Psoas muscle (tissue), 8 donors: ENCODE data around the gene RGS2. TPM values are rescaled to one million over a fixed set of nuclear protein-coding genes. Genes with fewer than 3 reads are reported as not detected.

Experiments
- ATAC-seq, 4 donors: fragments of 200-7000 bp; cut with Tn5 transposase; one replicate each; pipeline ENCODE4 v1.9.1; 2020; ENCODE audit warnings: moderate library complexity in 3 of 4, mild to moderate bottlenecking in 2 of 4
- DNase-seq, 2 donors: peaks; one replicate each; pipeline ENCODE4 v3.0.0-alpha.2; 2020
- H3K27ac ChIP-seq: fragments of 200-600 bp; one replicate; pipeline ENCODE4 v1.8.0; 2022
- H3K27me3 ChIP-seq, 3 donors: fragments of 200-600 bp in 1 of 3; one replicate each; pipeline versions ENCODE4 v1.6.1 to v1.8.0; 2013 to 2022; ENCODE audit warnings: low read length in 2 of 3, mild to moderate bottlenecking in 2 of 3, moderate library complexity in 1 of 3; ENCODE audit not compliant: insufficient read depth in 3 of 3
- H3K36me3 ChIP-seq, 2 donors: fragments of 200-600 bp in 1 of 2; one replicate each; pipeline versions ENCODE4 v1.6.1 to v1.8.0; 2013 to 2022; ENCODE audit warnings: low read depth in 1 of 2, mild to moderate bottlenecking in 1 of 2, moderate library complexity in 1 of 2; ENCODE audit not compliant: insufficient read depth in 1 of 2
- H3K4me1 ChIP-seq: fragments of 200-600 bp; one replicate; pipeline ENCODE4 v1.8.0; 2022
- H3K4me3 ChIP-seq: fragments of 200-600 bp; one replicate; pipeline ENCODE4 v1.8.0; 2022; ENCODE audit warnings: mild to moderate bottlenecking
- H3K9me3 ChIP-seq: fragments of 200-600 bp; one replicate; pipeline ENCODE4 v1.8.0; 2022
- CTCF ChIP-seq: fragments of 200-600 bp; IDR thresholded peaks from one replicate; pipeline ENCODE4 v1.8.0; 2022; ENCODE audit warnings: antibody characterized with exemption
- WGBS, 3 donors: extraction: QIAGEN DNeasy Blood & Tissue Kit; methylation state at CpG; one replicate each; pipeline versions ENCODE4 v1.1.6 to v1.1.7; 2013; 5-methylcytosine and 5-hydroxymethylcytosine counted together
- intact Hi-C, 2 donors: fragments of 100-400 bp; cut with DNase I; formaldehyde crosslinking; loops; one replicate each; pipeline versions ENCODE4 v1.11.0 to v1.14.2; 2022
- polyA plus RNA-seq, 3 donors: library from polyadenylated mRNA; stranded (reverse); fragments of 200-250 nt; gene quantifications; one replicate each; pipeline ENCODE4 v1.2.3, GENCODE V29; 2013
- total RNA-seq, 4 donors: library from RNA; stranded (reverse); fragmentation: NEBNext Ultra II Directional in 2 of 4; extraction: Animal tissue kit (Norgen Biotek cat#: 25700) in 2 of 4; gene quantifications; one replicate each; pipeline versions ENCODE4 v1.2.1 to v1.2.4, GENCODE V29; 2021 to 2023
- donor health status: healthy with polysubstance abuse.
- donor health status: DM: no; HTN: no; CAD: no; lungs with moderate emphysema.
- donor health status: Bipolar disorder and iron deficiency.
- donor health status: healthy.
- donor health status: DM: yes; HTN: yes; CAD: no.
- donor health status: DM: no; HTN: no; CAD: no.
- donor health status: DM: no; HTN: no; CAD: no.
- donor health status: DM: yes; HTN: yes; CAD: no.

Gene RGS2
- total and polyA plus RNA-seq, 7 donors = 1.9 to 47.6 (median 3.9) TPM

DNA sequence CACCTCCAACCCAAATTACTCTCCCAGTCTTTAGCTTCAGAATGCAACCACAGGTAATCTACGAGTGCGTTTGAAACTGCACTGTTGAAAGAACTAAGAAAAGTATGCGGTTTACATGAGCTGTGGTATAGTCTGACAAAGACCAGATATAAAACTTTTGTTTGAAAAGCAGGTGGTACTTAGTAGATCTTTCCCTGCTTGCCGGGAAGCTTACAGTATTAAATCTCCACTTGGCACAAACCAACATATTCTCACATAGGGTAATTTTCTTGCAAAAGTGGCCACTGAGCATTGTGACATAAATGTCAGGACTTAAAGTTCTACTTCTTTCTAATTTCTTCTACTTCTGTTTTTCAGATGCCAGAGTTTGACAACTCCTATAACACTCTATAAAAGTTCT lies 8.4 kb downstream of the RGS2 start:
- Histone ChIP-seq H3K27me3 (no peaks in the 10 kb centered on the region), H3K9me3 (no peaks in the 10 kb centered on the region), H3K4me1 (no peaks in the 10 kb centered on the region), H3K27ac (no peak overlapping the region), H3K4me3 (no peak overlapping the region), H3K36me3 (no peaks in the 10 kb centered on the region)
- WGBS, 3 donors = 60 to 77% (median 64%) methylated on average over 4 of the region's 4 CpGs
- no peak for TF ChIP-seq CTCF
- ATAC-seq = no peak
- intact Hi-C loops = no loop called here
- no peak for DNase-seq

- DNase-seq (no peak), ATAC-seq (no peak)
- 79 to 92% (median 83%) methylated on average over 3 of the region's 3 CpGs for WGBS, 3 donors
- H3K9me3 ChIP-seq = no peaks in the 10 kb centered on the region
- no peak overlapping the region for H3K4me3 ChIP-seq
- no peaks in the 10 kb centered on the region for H3K36me3 ChIP-seq
- H3K27me3 ChIP-seq = no peaks in the 10 kb centered on the region
- no peak for TF ChIP-seq CTCF
- intact Hi-C loops = no loop called here
- no peaks in the 10 kb centered on the region for H3K4me1 ChIP-seq
- H3K27ac ChIP-seq = no peak overlapping the region
Measured at GRCh38 chr1:192821296-192821695, 12.5 kb downstream of the RGS2 start.

DNA sequence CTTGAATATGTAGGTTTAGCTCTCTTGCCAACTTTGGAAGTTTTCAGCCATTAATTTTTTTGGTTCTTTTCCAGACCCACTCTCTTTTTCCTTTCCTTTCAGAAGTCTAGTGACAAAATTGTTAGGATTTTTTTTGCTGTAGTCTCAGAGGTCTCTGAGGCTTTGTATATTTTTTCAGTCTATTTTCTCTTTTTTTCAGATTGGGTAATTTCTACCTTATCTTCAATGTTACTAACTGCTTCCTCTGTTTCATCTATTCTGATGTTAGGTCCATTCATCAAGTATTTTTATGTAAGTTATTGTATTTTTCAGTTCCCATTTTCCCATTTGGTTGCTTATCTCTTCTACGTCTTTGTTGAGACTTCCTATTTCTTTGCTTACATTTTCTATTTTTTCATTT lies 15.7 kb downstream of the RGS2 start:
- ATAC-seq = no peak
- no peak for TF ChIP-seq CTCF
- intact Hi-C loops = no loop called here
- H3K36me3 ChIP-seq = no peaks in the 10 kb centered on the region
- no peaks in the 10 kb centered on the region for H3K4me1 ChIP-seq
- 0 to 83% (median 57%) methylated on average over 1 of the region's 1 CpG for WGBS, 3 donors
- no peak overlapping the region for H3K27ac ChIP-seq
- DNase-seq = no peak
- H3K9me3 ChIP-seq = no peaks in the 10 kb centered on the region
- no peak overlapping the region for H3K4me3 ChIP-seq
- H3K27me3 ChIP-seq = no peaks in the 10 kb centered on the region

- WGBS, 3 donors = 76 to 79% (median 77%) methylated on average over 4 of the region's 4 CpGs
- Histone ChIP-seq H3K27me3 (no peaks in the 10 kb centered on the region), H3K4me3 (no peak overlapping the region), H3K9me3 (no peaks in the 10 kb centered on the region), H3K36me3 (no peaks in the 10 kb centered on the region), H3K27ac (no peak overlapping the region), H3K4me1 (no peaks in the 10 kb centered on the region)
- intact Hi-C loops = no loop called here
- ATAC-seq (no peak), DNase-seq (no peak)
- TF ChIP-seq CTCF = no peak
Measured at GRCh38 chr1:192826791-192827546, 18.1 kb downstream of the RGS2 start.
